HepG2 (cell line): ENCODE measurements around the gene TRPT1. TPM values are rescaled to one million over a fixed set of nuclear protein-coding genes. Genes with fewer than 3 reads are reported as not detected.

Experiments
- ARNTL ChIP-seq: sonication (generic); formaldehyde crosslinking; IDR thresholded peaks from 2 replicates; pipeline ENCODE4 v1.4.0; 2020; ENCODE audit warnings: mild to moderate bottlenecking, missing genetic modification reagents
- EED ChIP-seq: sonication (generic); formaldehyde crosslinking; IDR thresholded peaks from 2 replicates; pipeline ENCODE4 v1.5.0; 2020; ENCODE audit warnings: mild to moderate bottlenecking, missing genetic modification reagents
- ERF ChIP-seq: IDR thresholded peaks from 2 replicates; pipeline ENCODE4 v1.6.1; 2018; ENCODE audit warnings: missing biosample characterization, missing genetic modification reagents
- HMGXB4 ChIP-seq, 2 experiments: sonication (generic) in 1 of 2; formaldehyde crosslinking in 1 of 2; IDR thresholded peaks; 2 replicates each; pipeline versions ENCODE4 v1.4.0 to v1.6.1; 2018 to 2020; ENCODE audit warnings: missing genetic modification reagents in 2 of 2, borderline replicate concordance in 1 of 2, low read depth in 1 of 2, mild to moderate bottlenecking in 1 of 2, missing biosample characterization in 1 of 2
- JUND ChIP-seq: sonication (generic); formaldehyde crosslinking; IDR thresholded peaks from 2 replicates; pipeline ENCODE4 v1.8.0; 2022; ENCODE audit warnings: mild to moderate bottlenecking, missing genetic modification reagents
- RAD21 ChIP-seq: fragments of 450-650 bp; formaldehyde crosslinking; IDR thresholded peaks from 2 replicates; pipeline ENCODE4 v1.5.0; 2020; ENCODE audit warnings: mild to moderate bottlenecking
- SOX6 ChIP-seq, 2 experiments: fragments of 450-650 bp in 1 of 2; sonication (generic) in 1 of 2; formaldehyde crosslinking in 1 of 2; IDR thresholded peaks; 2 replicates each; pipeline versions ENCODE4 v1.4.0 to v1.6.1; 2017 to 2020; ENCODE audit warnings: antibody characterized with exemption in 1 of 2, mild to moderate bottlenecking in 1 of 2, missing genetic modification reagents in 1 of 2
- ZFP91 ChIP-seq: sonication (generic); formaldehyde crosslinking; IDR thresholded peaks from 2 replicates; pipeline ENCODE4 v1.9.0; 2022; ENCODE audit warnings: missing genetic modification reagents, mild to moderate bottlenecking, borderline replicate concordance
- ZMYM4 ChIP-seq: sonication (generic); formaldehyde crosslinking; IDR thresholded peaks from 2 replicates; pipeline ENCODE4 v1.8.1; 2023; ENCODE audit warnings: mild to moderate bottlenecking, missing genetic modification reagents
- ZNF687 ChIP-seq: sonication (generic); formaldehyde crosslinking; IDR thresholded peaks from 2 replicates; pipeline ENCODE4 v1.5.1; 2020; ENCODE audit warnings: mild to moderate bottlenecking, missing genetic modification reagents, moderate library complexity
- polyA plus RNA-seq, 8 experiments: library from polyadenylated mRNA; depleted of rRNA in 3 of 8; stranded (reverse) in 7 of 8; unstranded in 1 of 8; fragments of >200 nt; fragmentation: Illumina TruSeq in 4 of 8; extraction: Trizol in 4 of 8; gene quantifications; 2 replicates each; pipeline versions ENCODE4 v1.2.1 to v1.2.3, GENCODE V29; 2011 to 2016; ENCODE audit warnings: low read depth in 4 of 8, missing spikeins in 1 of 8, mixed read lengths in 1 of 8; ENCODE audit not compliant: insufficient read depth in 1 of 8
- total RNA-seq, 5 experiments: library from RNA; depleted of rRNA; stranded (reverse); fragments of >200 nt; fragmentation: Illumina TruSeq; extraction: Trizol; gene quantifications; 2 replicates each; pipeline ENCODE4 v1.2.3, GENCODE V29; 2016; ENCODE audit warnings: low read depth in 1 of 5
- TF ChIP-seq, protein P1 (sequence below): sonication (generic); formaldehyde crosslinking; IDR thresholded peaks from 2 replicates; pipeline ENCODE4 v1.4.0; 2020; ENCODE audit warnings: missing genetic modification reagents, borderline replicate concordance

The TRPT1 gene
- total and polyA plus RNA-seq, 2 of the 13 experiments (the other 11 are each of a cell fraction or from before 2014, with no cell fraction given), result 24.8 to 40.7 TPM

- TF ChIP-seq ERF (CRISPR knock-in tag) (no peak), ZMYM4 (CRISPR knock-in tag) (0 out of 2 replicates have a peak, but pooled peaks have one; percentile 15), SOX6 (IDR thresholded peaks at IDR 0.05) (no peak), SOX6 (CRISPR knock-in tag; IDR thresholded peaks at IDR 0.05) (0 out of 2 replicates have a peak, but pooled peaks have one; percentile 18), HMGXB4 (CRISPR knock-in tag; IDR thresholded peaks at IDR 0.05; ENCODE audit: borderline replicate concordance in 1 of 2, low read depth in 1 of 2) (peak in 1 of 2 experiments; percentile 63; a peak in 2 of 4 replicates), ZNF687 (CRISPR knock-in tag) (peak; percentile 67), ZFP91 (CRISPR knock-in tag) (peak; percentile 47; the same call in 1 of the 2 replicates), ARNTL (CRISPR knock-in tag) (0 out of 2 replicates have a peak, but pooled peaks have one; percentile 29), RAD21 (no peak), EED (CRISPR knock-in tag) (peak; percentile 84; the same call in 1 of the 2 replicates), JUND (CRISPR knock-in tag) (0 out of 2 replicates have a peak, but pooled peaks have one; percentile 33)
- TF ChIP-seq, protein P1, sequence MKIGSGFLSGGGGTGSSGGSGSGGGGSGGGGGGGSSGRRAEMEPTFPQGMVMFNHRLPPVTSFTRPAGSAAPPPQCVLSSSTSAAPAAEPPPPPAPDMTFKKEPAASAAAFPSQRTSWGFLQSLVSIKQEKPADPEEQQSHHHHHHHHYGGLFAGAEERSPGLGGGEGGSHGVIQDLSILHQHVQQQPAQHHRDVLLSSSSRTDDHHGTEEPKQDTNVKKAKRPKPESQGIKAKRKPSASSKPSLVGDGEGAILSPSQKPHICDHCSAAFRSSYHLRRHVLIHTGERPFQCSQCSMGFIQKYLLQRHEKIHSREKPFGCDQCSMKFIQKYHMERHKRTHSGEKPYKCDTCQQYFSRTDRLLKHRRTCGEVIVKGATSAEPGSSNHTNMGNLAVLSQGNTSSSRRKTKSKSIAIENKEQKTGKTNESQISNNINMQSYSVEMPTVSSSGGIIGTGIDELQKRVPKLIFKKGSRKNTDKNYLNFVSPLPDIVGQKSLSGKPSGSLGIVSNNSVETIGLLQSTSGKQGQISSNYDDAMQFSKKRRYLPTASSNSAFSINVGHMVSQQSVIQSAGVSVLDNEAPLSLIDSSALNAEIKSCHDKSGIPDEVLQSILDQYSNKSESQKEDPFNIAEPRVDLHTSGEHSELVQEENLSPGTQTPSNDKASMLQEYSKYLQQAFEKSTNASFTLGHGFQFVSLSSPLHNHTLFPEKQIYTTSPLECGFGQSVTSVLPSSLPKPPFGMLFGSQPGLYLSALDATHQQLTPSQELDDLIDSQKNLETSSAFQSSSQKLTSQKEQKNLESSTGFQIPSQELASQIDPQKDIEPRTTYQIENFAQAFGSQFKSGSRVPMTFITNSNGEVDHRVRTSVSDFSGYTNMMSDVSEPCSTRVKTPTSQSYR (CRISPR knock-in tag), result peak; percentile 8; the same call in 1 of the 2 replicates
These were observed 20.0 kb upstream of the TRPT1 start (continued) for GRCh38 chr11:64245797-64246620.
